ENCODE results near the gene PTH2. TPM values are rescaled to one million over a fixed set of nuclear protein-coding genes. Genes with fewer than 3 reads are reported as not detected.

PTH2 gene
- total RNA-seq, 2 experiments from 2014 or later, result not detected

- Mint-ChIP-seq H3K9me3 (no peaks in the 10 kb centered on the region), H3K4me1 (ENCODE audit: low read depth) (peaks cover 29% of the 10 kb centered on the region), H3K36me3 (no peaks in the 10 kb centered on the region), H3K27ac (no peak overlapping the region), H3K4me3 (no peak overlapping the region), H3K27me3 (peaks cover 47% of the 10 kb centered on the region)
- DNase-seq, result no peak
- ChIA-PET POLR2A (no interaction called here), CTCF (interaction anchor here (0.6 to 1.3 kb wide), 5 partner anchors 19 to 322 kb away, joined by 3 to 4 read pairs (median 3); no protein-coding TSS in a partner anchor)
- intact Hi-C loops (cut with micrococcal nuclease), result no loop called here
Observed at GRCh38 chr19:49420227-49420626, 3.0 kb downstream of the PTH2 start.

- ChIA-PET POLR2A (no interaction called here), CTCF (interaction anchor here (1.6 to 2.4 kb wide), 3 partner anchors 15 to 220 kb away, joined by 5 to 10 read pairs (median 6); no protein-coding TSS in a partner anchor)
- peaks cover 29% of the 10 kb centered on the region for H3K4me1 Mint-ChIP-seq (ENCODE audit: low read depth)
- DNase-seq, result no peak
- H3K9me3 Mint-ChIP-seq, result no peaks in the 10 kb centered on the region
- H3K27ac Mint-ChIP-seq, result no peak overlapping the region
- no peak overlapping the region for H3K4me3 Mint-ChIP-seq
- peaks cover 41% of the 10 kb centered on the region for H3K27me3 Mint-ChIP-seq
- no peaks in the 10 kb centered on the region for H3K36me3 Mint-ChIP-seq
- intact Hi-C loops (cut with micrococcal nuclease), result no loop called here
Observed at GRCh38 chr19:49419173-49419572, 4.1 kb downstream of the PTH2 start.

GRCh38 chr19:49418511-49418910, 4.7 kb downstream of the PTH2 start:
- peaks cover 35% of the 10 kb centered on the region for H3K27me3 Mint-ChIP-seq
- no peaks in the 10 kb centered on the region for H3K9me3 Mint-ChIP-seq
- peaks cover 23% of the 10 kb centered on the region for H3K4me1 Mint-ChIP-seq (ENCODE audit: low read depth)
- intact Hi-C loops (cut with micrococcal nuclease), result no loop called here
- no peak overlapping the region for H3K27ac Mint-ChIP-seq
- no peaks in the 10 kb centered on the region for H3K36me3 Mint-ChIP-seq
- ChIA-PET POLR2A (no interaction called here), CTCF (interaction anchor here (1.6 to 2.4 kb wide), 3 partner anchors 16 to 220 kb away, joined by 5 to 10 read pairs (median 6); no protein-coding TSS in a partner anchor)
- no peak overlapping the region for H3K4me3 Mint-ChIP-seq
- DNase-seq, result no peak

DNA sequence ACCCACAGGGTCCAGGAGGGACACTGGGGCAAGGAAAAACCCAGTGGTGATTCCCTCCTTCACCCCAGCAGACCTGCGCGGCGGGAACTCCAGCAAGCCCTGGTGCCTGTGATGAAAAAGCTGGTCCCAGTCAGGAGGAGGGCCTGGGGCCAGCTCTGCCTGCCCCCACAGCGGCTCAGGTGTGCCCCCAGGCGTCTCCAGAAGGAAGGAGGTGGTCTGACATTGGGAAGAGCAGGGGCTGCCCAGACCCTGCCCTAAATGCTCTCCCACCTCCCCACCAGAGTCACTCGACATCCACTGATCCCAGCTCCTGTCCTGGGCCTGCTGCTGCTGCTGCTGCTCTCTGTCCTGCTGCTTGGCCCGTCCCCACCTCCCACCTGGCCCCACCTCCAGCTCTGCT, 6.2 kb downstream of the PTH2 start:
- Mint-ChIP-seq H3K9me3 (no peaks in the 10 kb centered on the region), H3K27ac (no peak overlapping the region), H3K4me3 (no peak overlapping the region), H3K27me3 (peaks cover 26% of the 10 kb centered on the region), H3K36me3 (no peaks in the 10 kb centered on the region), H3K4me1 (ENCODE audit: low read depth) (peaks cover 18% of the 10 kb centered on the region)
- intact Hi-C loops (cut with micrococcal nuclease), result no loop called here
- DNase-seq, result no peak
- ChIA-PET CTCF (interaction anchor here (1.1 to 2.4 kb wide), 2 partner anchors 10 to 25 kb away, joined by 3 to 10 read pairs; no protein-coding TSS in a partner anchor), POLR2A (no interaction called here)

DNA sequence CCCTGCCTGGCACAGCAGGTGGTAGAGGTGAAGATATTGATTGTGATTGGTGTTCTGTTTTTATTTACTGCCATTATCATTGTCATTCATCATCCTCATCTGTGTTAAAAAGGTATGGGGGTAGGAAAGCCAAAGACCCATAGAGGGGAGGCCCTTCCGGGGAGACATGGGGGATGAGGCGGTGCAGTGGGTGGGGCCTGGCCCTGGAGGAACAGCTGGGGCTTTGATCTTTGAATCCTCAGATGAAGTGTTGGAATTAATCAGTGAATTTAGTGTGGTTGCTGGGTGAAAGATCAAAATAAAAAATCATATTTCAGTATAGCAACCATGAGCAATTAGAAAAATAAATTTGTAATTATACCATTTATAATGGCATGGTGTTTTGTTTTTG, 7.4 kb downstream of the PTH2 start:
- intact Hi-C loops (cut with micrococcal nuclease), result no loop called here
- DNase-seq, result no peak
- peaks cover 14% of the 10 kb centered on the region for H3K27me3 Mint-ChIP-seq
- no peaks in the 10 kb centered on the region for H3K36me3 Mint-ChIP-seq
- POLR2A ChIA-PET, result no interaction called here
- H3K9me3 Mint-ChIP-seq, result no peaks in the 10 kb centered on the region
- no peak overlapping the region for H3K27ac Mint-ChIP-seq
- H3K4me1 Mint-ChIP-seq (ENCODE audit: low read depth), result peaks cover 19% of the 10 kb centered on the region
- no peak overlapping the region for H3K4me3 Mint-ChIP-seq
- CTCF ChIA-PET, result interaction anchor here (1.1 kb wide), 1 partner anchor 9 kb away, joined by 3 read pairs; no protein-coding TSS in a partner anchor

GRCh38 chr19:49415102-49415809, 8.0 kb downstream of the PTH2 start:
- ChIA-PET CTCF (no interaction called here), POLR2A (no interaction called here)
- no peaks in the 10 kb centered on the region for H3K9me3 Mint-ChIP-seq
- H3K27ac Mint-ChIP-seq, result no peak overlapping the region
- intact Hi-C loops (cut with micrococcal nuclease), result no loop called here
- H3K4me3 Mint-ChIP-seq, result no peak overlapping the region
- peaks cover 9% of the 10 kb centered on the region for H3K27me3 Mint-ChIP-seq
- H3K36me3 Mint-ChIP-seq, result no peaks in the 10 kb centered on the region
- no peak for DNase-seq
- peaks cover 18% of the 10 kb centered on the region for H3K4me1 Mint-ChIP-seq (ENCODE audit: low read depth)

DNA sequence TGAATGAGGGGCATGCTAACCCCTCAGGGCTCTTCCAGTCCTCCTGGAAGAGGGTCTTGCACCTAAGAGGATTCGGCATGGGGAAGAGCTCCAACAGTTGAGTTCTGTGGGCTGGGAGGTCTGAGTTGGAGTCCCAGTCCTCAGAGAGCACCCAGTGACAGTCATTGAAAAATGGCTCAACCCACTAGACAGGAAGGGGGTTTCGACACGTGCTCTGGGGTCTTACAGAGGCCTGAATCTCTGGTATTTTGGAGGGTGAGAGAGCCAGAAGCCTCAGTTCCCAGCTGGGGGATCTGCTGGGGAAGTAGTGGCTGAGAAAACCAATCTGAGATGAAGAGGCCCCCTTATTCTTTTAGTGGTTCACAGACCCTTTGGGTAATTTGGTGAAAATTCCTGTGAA, 9.0 kb downstream of the PTH2 start:
- H3K27me3 Mint-ChIP-seq, result peaks cover 2% of the 10 kb centered on the region
- H3K36me3 Mint-ChIP-seq, result no peaks in the 10 kb centered on the region
- peaks cover 28% of the 10 kb centered on the region for H3K4me1 Mint-ChIP-seq (ENCODE audit: low read depth)
- no peak for DNase-seq
- CTCF ChIA-PET, result no interaction called here
- H3K27ac Mint-ChIP-seq, result no peak overlapping the region
- no peaks in the 10 kb centered on the region for H3K9me3 Mint-ChIP-seq
- no peak overlapping the region for H3K4me3 Mint-ChIP-seq
- intact Hi-C loops (cut with micrococcal nuclease), result no loop called here
- POLR2A ChIA-PET, result no interaction called here

GRCh38 chr19:49413348-49413747, 9.9 kb downstream of the PTH2 start:
- CTCF ChIA-PET, result interaction anchor here (0.6 kb wide), 1 partner anchor 17 kb away, joined by 5 read pairs; no protein-coding TSS in a partner anchor
- intact Hi-C loops (cut with micrococcal nuclease), result no loop called here
- Mint-ChIP-seq H3K27me3 (peaks cover 2% of the 10 kb centered on the region), H3K27ac (no peak overlapping the region), H3K36me3 (no peaks in the 10 kb centered on the region), H3K4me1 (ENCODE audit: low read depth) (peaks cover 37% of the 10 kb centered on the region), H3K4me3 (no peak overlapping the region), H3K9me3 (no peaks in the 10 kb centered on the region)
- POLR2A ChIA-PET, result no interaction called here
- no peak for DNase-seq

DNA sequence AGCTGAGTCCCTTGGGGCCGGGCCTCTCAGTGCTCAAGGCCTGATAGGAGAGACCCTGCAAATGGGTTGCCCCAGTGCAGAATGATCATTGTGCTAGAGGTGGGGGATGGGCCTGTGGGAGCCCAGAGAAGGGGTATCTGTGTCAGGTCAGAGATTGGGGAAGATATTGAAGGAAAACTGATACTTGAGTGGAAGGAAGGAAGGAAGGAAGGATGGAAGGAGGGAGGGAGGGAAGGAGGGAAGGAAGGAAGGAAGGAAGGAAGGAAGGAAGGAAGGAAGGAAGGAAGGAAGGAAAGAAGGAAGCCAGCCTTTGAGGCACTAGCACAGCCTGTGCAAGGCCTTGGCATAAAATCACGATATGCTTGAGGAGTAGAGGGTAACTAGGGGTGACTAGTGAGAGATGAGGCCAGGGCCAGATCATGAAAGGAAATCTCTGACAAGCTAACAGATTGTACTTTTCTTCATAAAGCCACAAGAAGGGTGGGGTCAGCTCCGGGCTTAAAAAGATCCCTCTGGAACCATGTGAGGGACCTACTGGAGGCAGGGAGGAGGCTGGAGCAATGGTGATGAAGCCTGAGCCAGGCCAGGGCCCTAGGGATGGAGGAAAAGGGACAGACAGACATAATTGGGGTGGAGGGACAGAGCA, 11.4 kb downstream of the PTH2 start:
- Mint-ChIP-seq H3K4me3 (no peak overlapping the region), H3K27ac (no peak overlapping the region), H3K27me3 (no peaks in the 10 kb centered on the region), H3K9me3 (no peaks in the 10 kb centered on the region), H3K36me3 (no peaks in the 10 kb centered on the region), H3K4me1 (ENCODE audit: low read depth) (peaks cover 50% of the 10 kb centered on the region)
- POLR2A ChIA-PET, result no interaction called here
- no peak for DNase-seq
- CTCF ChIA-PET, result interaction anchor here (0.9 to 1.4 kb wide), 2 partner anchors 10 to 110 kb away, joined by 3 to 4 read pairs; no protein-coding TSS in a partner anchor
- intact Hi-C loops (cut with micrococcal nuclease), result no loop called here

DNA sequence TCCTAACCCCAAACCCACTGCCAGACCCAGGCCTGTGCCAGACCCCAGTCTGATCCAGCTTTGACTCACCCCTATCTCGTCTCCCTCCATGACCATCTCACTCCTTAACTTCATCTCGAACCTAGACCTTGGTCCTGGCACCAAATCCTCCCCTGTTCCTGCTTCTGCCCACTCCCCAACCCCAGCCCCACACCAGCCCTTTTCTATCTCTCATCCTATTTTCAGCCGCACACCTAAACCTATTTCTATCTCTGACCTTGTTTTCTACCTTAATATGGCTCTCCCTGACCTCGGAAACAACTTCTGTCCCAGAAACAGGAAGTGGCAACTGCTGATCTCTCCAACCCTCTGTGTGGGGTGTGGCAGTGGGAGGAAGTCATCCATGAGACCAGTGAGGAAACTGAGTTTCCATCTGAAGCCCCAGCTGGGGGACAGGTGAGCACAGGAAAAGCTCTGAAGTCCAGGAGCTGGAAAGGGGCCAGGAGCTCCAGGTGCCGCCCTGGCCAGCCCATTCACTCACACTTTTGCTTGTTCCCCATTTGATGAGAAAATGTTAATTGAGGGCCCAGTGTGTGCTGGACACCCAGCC, 13.7 kb downstream of the PTH2 start:
- Mint-ChIP-seq H3K27me3 (no peaks in the 10 kb centered on the region), H3K36me3 (no peaks in the 10 kb centered on the region), H3K27ac (peak overlapping the region; percentile 57), H3K9me3 (no peaks in the 10 kb centered on the region), H3K4me3 (peak overlapping the region; percentile 44), H3K4me1 (ENCODE audit: low read depth) (peaks cover 47% of the 10 kb centered on the region)
- ChIA-PET POLR2A (interaction anchor here (0.5 to 0.8 kb wide), 2 partner anchors 13 to 45 kb away, joined by 3 read pairs; no protein-coding TSS in a partner anchor), CTCF (interaction anchor here (1.1 to 1.5 kb wide), 4 partner anchors 14 to 66 kb away, joined by 3 to 8 read pairs (median 4); no protein-coding TSS in a partner anchor)
- DNase-seq, result peak; percentile 43
- intact Hi-C loops (cut with micrococcal nuclease), result no loop called here

DNA sequence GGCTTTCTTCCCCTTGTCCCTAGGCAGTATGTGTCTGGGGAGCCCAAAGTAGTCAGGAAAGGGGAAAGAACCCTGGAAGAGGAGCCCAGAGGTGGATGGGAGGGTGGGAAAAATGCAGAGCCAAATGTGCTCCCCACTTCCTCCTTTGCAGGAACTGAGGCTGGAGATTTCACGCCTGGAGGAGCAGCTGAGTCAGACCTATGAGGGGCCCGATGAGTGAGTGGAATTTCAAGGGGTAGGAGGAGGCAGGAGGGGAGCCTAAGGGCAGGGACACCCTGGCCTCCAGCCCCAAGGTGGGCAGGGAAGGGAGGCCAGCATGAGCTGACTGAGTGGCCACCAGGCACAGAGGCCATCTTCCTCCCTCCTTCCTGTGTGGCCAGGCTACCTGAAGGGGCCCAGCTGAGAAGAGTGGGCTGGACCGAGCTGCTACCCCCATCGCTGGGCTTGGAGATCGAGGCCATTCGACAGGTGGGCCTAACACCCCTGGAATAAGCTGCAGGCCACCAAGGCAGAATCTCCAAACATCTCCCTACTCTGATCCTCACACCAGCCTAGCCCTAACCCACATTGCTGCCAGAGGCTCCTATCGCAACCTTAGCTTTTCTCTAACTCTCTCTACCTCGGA, 14.3 kb downstream of the PTH2 start:
- no peaks in the 10 kb centered on the region for H3K36me3 Mint-ChIP-seq
- H3K4me3 Mint-ChIP-seq, result peak overlapping the region; percentile 44
- H3K9me3 Mint-ChIP-seq, result no peaks in the 10 kb centered on the region
- CTCF ChIA-PET, result interaction anchor here (1.1 to 1.5 kb wide), 3 partner anchors 15 to 18 kb away, joined by 3 to 8 read pairs (median 5); no protein-coding TSS in a partner anchor
- peaks cover 47% of the 10 kb centered on the region for H3K4me1 Mint-ChIP-seq (ENCODE audit: low read depth)
- H3K27me3 Mint-ChIP-seq, result no peaks in the 10 kb centered on the region
- intact Hi-C loops (cut with micrococcal nuclease), result no loop called here
- POLR2A ChIA-PET, result interaction anchor here (0.8 kb wide), 1 partner anchor 13 kb away, joined by 3 read pairs; no protein-coding TSS in a partner anchor
- H3K27ac Mint-ChIP-seq, result peak overlapping the region; percentile 57
- DNase-seq, result no peak
